NB4 (cell line): Measurements from ENCODE around the gene NPR3.

ENCODE experiments used
- CTCF ChIP-seq: IDR thresholded peaks from one replicate; pipeline ENCODE4 v1.5.1; 2012; ENCODE audit warnings: low read depth, low read length
- MAX ChIP-seq: IDR thresholded peaks from 2 replicates; pipeline ENCODE4 v1.6.1; 2011; ENCODE audit warnings: low read depth, low read length
- MYC ChIP-seq: IDR thresholded peaks from 2 replicates; pipeline ENCODE4 v1.6.1; 2011; ENCODE audit warnings: low read depth, low read length
- POLR2A ChIP-seq: IDR thresholded peaks from 2 replicates; pipeline ENCODE4 v1.6.1; 2011; ENCODE audit warnings: mild to moderate bottlenecking; ENCODE audit not compliant: insufficient read length; ENCODE audit errors: extremely low read depth

GRCh38 chr5:32711362-32711680, 200 bp downstream of the NPR3 start:
- TF ChIP-seq CTCF (no peak), POLR2A (no peak), MAX (no peak), MYC (no peak)
